Measurements from ENCODE around the gene OSBPL6. TPM values are rescaled to one million over a fixed set of nuclear protein-coding genes. Genes with fewer than 3 reads are reported as not detected.

OSBPL6 gene
- total RNA-seq, 1 experiment from 2014 or later, result 2.1 TPM

GRCh38 chr2:178315078-178315477 is 120.8 kb downstream of the OSBPL6 start:
- H3K4me1 ChIP-seq (ENCODE audit: control insufficient read depth, insufficient read depth, low read length), result no peaks in the 10 kb centered on the region

GRCh38 chr2:178315488-178315948 is 121.2 kb downstream of the OSBPL6 start:
- POLR2A ChIA-PET, result no interaction called here
- no peaks in the 10 kb centered on the region for H3K9me3 ChIP-seq (ENCODE audit: control insufficient read depth, insufficient read depth, low read depth, low read length)
- TF ChIP-seq CTCF (IDR thresholded peaks at IDR 0.05) (no peak), REST (IDR thresholded peaks at IDR 0.05; ENCODE audit: insufficient read depth in 1 of 2, low read depth in 2 of 2, low read length in 1 of 2) (no peak), SIN3A (IDR thresholded peaks at IDR 0.05; ENCODE audit: borderline replicate concordance, insufficient read depth, low read depth, low read length) (no peak), TCF7L2 (IDR thresholded peaks at IDR 0.05; ENCODE audit: low read depth, low read length) (no peak), POLR2AphosphoS5 (IDR thresholded peaks at IDR 0.05; ENCODE audit: low read depth, low read length) (no peak)
- ATAC-seq (no peak), DNase-seq (ENCODE audit: low read depth, low spot score) (no peak)
- H3K27ac ChIP-seq (ENCODE audit: low read length), result no peak overlapping the region
- in situ Hi-C loops (cut with HindIII; ENCODE audit: low pct_unique_long_range_greater_than_20kb, low sequenced_read_pairs) (no loop called here), intact Hi-C loops (cut with micrococcal nuclease; ENCODE audit: unreplicated experiment) (no loop called here)
- H3K4me1 ChIP-seq (ENCODE audit: control insufficient read depth, insufficient read depth, low read length), result no peaks in the 10 kb centered on the region
- no peaks in the 10 kb centered on the region for H3K36me3 ChIP-seq (ENCODE audit: control insufficient read depth, insufficient read depth, low read length)
- no peak overlapping the region for H3K4me3 ChIP-seq (ENCODE audit: low read depth in 2 of 2, low read length in 2 of 2)
- CTCF ChIA-PET, result no interaction called here
- no peaks in the 10 kb centered on the region for H3K27me3 ChIP-seq (ENCODE audit: control insufficient read depth, insufficient read depth, low read length)
- BruUV-seq (replicated peaks), result no TSS peak

More at GRCh38 chr2:178315078-178315477, 120.8 kb downstream of the OSBPL6 start:
- BruUV-seq (replicated peaks), result no TSS peak
- no peaks in the 10 kb centered on the region for H3K36me3 ChIP-seq (ENCODE audit: control insufficient read depth, insufficient read depth, low read length)
- H3K27ac ChIP-seq (ENCODE audit: low read length), result no peak overlapping the region
- POLR2A ChIA-PET, result no interaction called here
- CTCF ChIA-PET, result no interaction called here
- intact Hi-C loops (cut with micrococcal nuclease; ENCODE audit: unreplicated experiment), result no loop called here
- no peak for DNase-seq (ENCODE audit: low read depth, low spot score)
- in situ Hi-C loops (cut with HindIII; ENCODE audit: low pct_unique_long_range_greater_than_20kb, low sequenced_read_pairs), result no loop called here
- TF ChIP-seq SIN3A (IDR thresholded peaks at IDR 0.05; ENCODE audit: borderline replicate concordance, insufficient read depth, low read depth, low read length) (no peak), TCF7L2 (IDR thresholded peaks at IDR 0.05; ENCODE audit: low read depth, low read length) (no peak), REST (IDR thresholded peaks at IDR 0.05; ENCODE audit: insufficient read depth in 1 of 2, low read depth in 2 of 2, low read length in 1 of 2) (no peak), CTCF (IDR thresholded peaks at IDR 0.05) (no peak), POLR2AphosphoS5 (IDR thresholded peaks at IDR 0.05; ENCODE audit: low read depth, low read length) (no peak)
- H3K9me3 ChIP-seq (ENCODE audit: control insufficient read depth, insufficient read depth, low read depth, low read length), result no peaks in the 10 kb centered on the region
- H3K27me3 ChIP-seq (ENCODE audit: control insufficient read depth, insufficient read depth, low read length), result no peaks in the 10 kb centered on the region
- ATAC-seq, result no peak
- no peak overlapping the region for H3K4me3 ChIP-seq (ENCODE audit: low read depth in 2 of 2, low read length in 2 of 2)

All from Panc1 (cell line).